ENCODE results near the gene C13orf42.

C13orf42 gene

DNA sequence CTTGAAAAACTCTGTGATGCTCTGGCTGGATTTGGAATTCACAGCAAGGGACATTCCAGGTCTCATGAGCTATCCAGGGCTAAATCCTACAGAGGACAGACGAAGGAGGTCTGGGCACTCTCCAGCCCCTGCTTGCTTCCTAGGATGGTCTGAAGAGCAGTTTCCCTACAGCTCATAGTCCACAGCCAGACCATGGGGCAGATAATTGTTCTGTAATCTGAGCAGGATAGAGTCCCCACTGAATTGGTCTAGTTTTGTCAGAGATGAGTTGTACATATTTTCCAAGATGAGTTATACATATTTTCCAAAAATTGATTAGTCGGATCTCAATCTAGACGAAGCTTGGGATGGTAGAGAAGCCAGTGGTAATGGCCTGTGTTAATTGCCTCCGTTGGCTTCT, 75.6 kb downstream of the C13orf42 start:
- Histone ChIP-seq H2BK120ac (ENCODE audit: low read depth, low read length) (no peak overlapping the region), H4K8ac (ENCODE audit: low read depth, low read length) (no peak overlapping the region), H2AK5ac (ENCODE audit: low read depth, low read length) (no peak overlapping the region), H4K91ac (ENCODE audit: low read depth, low read length, poor library complexity) (no peak overlapping the region), H2BK15ac (ENCODE audit: low read length) (no peak overlapping the region), H3K4me3 (ENCODE audit: low read length in 2 of 2) (no peak overlapping the region), H3K79me1 (ENCODE audit: low read depth, low read length) (no peaks in the 10 kb centered on the region), H3K4me1 (ENCODE audit: control insufficient read depth in 2 of 2, insufficient read depth in 1 of 2, low read depth in 1 of 2, low read length in 2 of 2) (peaks cover 0 to 2% of the 10 kb centered on the region in 2 donors), H3K36me3 (replicated peaks in 1 of 2; ENCODE audit: control insufficient read depth in 2 of 2, insufficient read depth in 2 of 2, low read length in 2 of 2) (no peaks in the 10 kb centered on the region), H3K27ac (replicated peaks; ENCODE audit: low read length) (no peak overlapping the region), H3K4me2 (ENCODE audit: insufficient read depth, low read length, poor library complexity, severe bottlenecking) (no peak overlapping the region), H3K4ac (ENCODE audit: low read length) (no peak overlapping the region), H3K27me3 (ENCODE audit: control insufficient read depth in 3 of 3, insufficient read depth in 3 of 3, low read depth in 1 of 3, low read length in 3 of 3) (peaks cover 0 to 11% (median 0%) of the 10 kb centered on the region in 3 experiments), H3K9ac (ENCODE audit: low read depth, low read length, poor library complexity) (no peak overlapping the region), H3K9me3 (replicated peaks in 1 of 2; ENCODE audit: control insufficient read depth in 2 of 2, insufficient read depth in 1 of 2, low read depth in 1 of 2, low read length in 2 of 2) (no peaks in the 10 kb centered on the region), H3K18ac (ENCODE audit: low read length) (no peak overlapping the region), H2BK5ac (ENCODE audit: low read length) (no peak overlapping the region), H3K14ac (ENCODE audit: low read length) (no peak overlapping the region), H2BK12ac (ENCODE audit: low read length) (no peak overlapping the region), H3K23ac (ENCODE audit: low read depth, low read length, poor library complexity) (no peak overlapping the region), H2AFZ (ENCODE audit: low read length) (no peak overlapping the region)
- DNase-seq (ENCODE audit: low spot score): no peak
- WGBS, 2 donors (ENCODE audit: extremely low coverage in 2 of 2, insufficient read length in 2 of 2, insufficient replicate concordance in 1 of 2): no CpG with 5 or more reads among the region's 4 CpGs

DNA sequence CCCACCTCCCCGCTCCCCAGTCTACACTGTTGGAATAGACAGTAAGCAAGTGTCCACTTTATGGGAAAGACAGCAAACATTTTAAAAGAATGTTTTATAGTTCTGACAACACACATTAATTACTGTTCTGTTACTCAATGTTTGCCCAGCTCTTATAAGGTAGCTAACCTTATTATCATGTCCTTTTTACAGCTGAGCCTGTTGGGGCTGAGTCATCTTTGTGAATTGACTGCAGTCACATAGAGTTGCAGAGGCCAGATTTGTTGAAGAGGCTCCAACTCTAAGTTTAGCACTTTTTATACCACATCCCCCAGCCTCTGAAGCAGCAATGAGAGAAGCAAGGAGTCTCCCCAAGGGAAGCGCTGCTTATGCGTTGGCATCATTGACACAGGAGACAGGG, 76.2 kb downstream of the C13orf42 start:
- no peak overlapping the region for H2BK12ac ChIP-seq (ENCODE audit: low read length)
- H3K9me3 ChIP-seq (replicated peaks in 1 of 2; ENCODE audit: control insufficient read depth in 2 of 2, insufficient read depth in 1 of 2, low read depth in 1 of 2, low read length in 2 of 2): no peaks in the 10 kb centered on the region
- H4K91ac ChIP-seq (ENCODE audit: low read depth, low read length, poor library complexity): no peak overlapping the region
- H3K9ac ChIP-seq (ENCODE audit: low read depth, low read length, poor library complexity): no peak overlapping the region
- no peak overlapping the region for H3K14ac ChIP-seq (ENCODE audit: low read length)
- H3K23ac ChIP-seq (ENCODE audit: low read depth, low read length, poor library complexity): no peak overlapping the region
- H4K8ac ChIP-seq (ENCODE audit: low read depth, low read length): no peak overlapping the region
- no peak overlapping the region for H2BK5ac ChIP-seq (ENCODE audit: low read length)
- DNase-seq (ENCODE audit: low spot score): no peak
- H3K4ac ChIP-seq (ENCODE audit: low read length): no peak overlapping the region
- H3K79me1 ChIP-seq (ENCODE audit: low read depth, low read length): no peaks in the 10 kb centered on the region
- no peak overlapping the region for H3K4me3 ChIP-seq (ENCODE audit: low read length in 2 of 2)
- H3K27me3 ChIP-seq (ENCODE audit: control insufficient read depth in 3 of 3, insufficient read depth in 3 of 3, low read depth in 1 of 3, low read length in 3 of 3): peaks cover 0 to 11% (median 0%) of the 10 kb centered on the region in 3 experiments
- WGBS, 2 donors (ENCODE audit: extremely low coverage in 2 of 2, insufficient read length in 2 of 2, insufficient replicate concordance in 1 of 2): no CpG with 5 or more reads among the region's 3 CpGs
- no peak overlapping the region for H2BK120ac ChIP-seq (ENCODE audit: low read depth, low read length)
- no peak overlapping the region for H2AFZ ChIP-seq (ENCODE audit: low read length)
- no peak overlapping the region for H3K18ac ChIP-seq (ENCODE audit: low read length)
- no peaks in the 10 kb centered on the region for H3K36me3 ChIP-seq (replicated peaks in 1 of 2; ENCODE audit: control insufficient read depth in 2 of 2, insufficient read depth in 2 of 2, low read length in 2 of 2)
- no peak overlapping the region for H2AK5ac ChIP-seq (ENCODE audit: low read depth, low read length)
- no peak overlapping the region for H3K4me2 ChIP-seq (ENCODE audit: insufficient read depth, low read length, poor library complexity, severe bottlenecking)
- no peak overlapping the region for H2BK15ac ChIP-seq (ENCODE audit: low read length)
- H3K4me1 ChIP-seq (ENCODE audit: control insufficient read depth in 2 of 2, insufficient read depth in 1 of 2, low read depth in 1 of 2, low read length in 2 of 2): peaks cover 0 to 2% of the 10 kb centered on the region in 2 donors
- H3K27ac ChIP-seq (replicated peaks; ENCODE audit: low read length): no peak overlapping the region

DNA sequence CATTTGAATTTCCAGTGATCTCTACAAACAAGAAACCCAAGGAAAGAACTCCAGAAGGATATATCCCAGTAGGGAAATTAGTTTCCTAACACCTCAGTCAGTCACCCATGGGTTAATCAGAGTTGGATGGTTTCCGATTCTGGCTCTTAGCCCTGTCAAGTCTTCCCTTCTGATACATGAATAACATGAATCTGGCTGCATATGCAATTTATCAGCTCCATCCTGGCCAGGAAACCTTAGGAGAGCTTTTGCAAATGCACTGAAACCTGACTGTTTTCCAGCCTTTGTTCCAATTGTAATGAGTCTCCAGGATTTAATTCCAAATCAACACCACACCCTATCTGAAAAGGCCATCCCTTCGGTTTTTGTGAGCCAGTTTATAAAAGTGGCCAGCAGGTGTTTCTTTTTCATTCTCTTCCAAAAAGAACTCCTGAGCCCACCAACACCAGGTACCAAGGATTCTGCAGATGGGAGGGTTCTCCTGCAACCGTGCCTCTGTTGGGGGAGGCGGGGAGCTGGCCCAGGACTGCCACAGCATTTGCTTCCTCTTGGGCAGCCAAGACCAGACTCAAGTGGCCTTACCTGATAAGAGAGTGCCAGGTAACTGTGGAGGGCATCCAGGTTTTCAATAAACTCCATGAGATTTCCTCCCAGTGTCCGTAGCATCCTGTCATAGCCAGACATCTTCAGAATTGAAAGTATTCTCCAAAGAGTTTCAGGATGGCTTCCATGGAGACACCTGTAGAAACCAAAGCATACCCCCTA, 77.5 kb downstream of the C13orf42 start:
- no CpG with 5 or more reads among the region's 5 CpGs for WGBS, 2 donors (ENCODE audit: extremely low coverage in 2 of 2, insufficient read length in 2 of 2, insufficient replicate concordance in 1 of 2)
- no peak for DNase-seq (ENCODE audit: low spot score)
- no peak overlapping the region for H3K4me2 ChIP-seq (ENCODE audit: insufficient read depth, low read length, poor library complexity, severe bottlenecking)
- no peak overlapping the region for H2AFZ ChIP-seq (ENCODE audit: low read length)
- peaks cover 0 to 11% (median 0%) of the 10 kb centered on the region in 3 experiments for H3K27me3 ChIP-seq (ENCODE audit: control insufficient read depth in 3 of 3, insufficient read depth in 3 of 3, low read depth in 1 of 3, low read length in 3 of 3)
- H3K4ac ChIP-seq (ENCODE audit: low read length): no peak overlapping the region
- H3K4me1 ChIP-seq (ENCODE audit: control insufficient read depth in 2 of 2, insufficient read depth in 1 of 2, low read depth in 1 of 2, low read length in 2 of 2): peaks cover 0 to 2% of the 10 kb centered on the region in 2 donors
- no peaks in the 10 kb centered on the region for H3K9me3 ChIP-seq (replicated peaks in 1 of 2; ENCODE audit: control insufficient read depth in 2 of 2, insufficient read depth in 1 of 2, low read depth in 1 of 2, low read length in 2 of 2)
- H2AK5ac ChIP-seq (ENCODE audit: low read depth, low read length): no peak overlapping the region
- no peaks in the 10 kb centered on the region for H3K79me1 ChIP-seq (ENCODE audit: low read depth, low read length)
- no peak overlapping the region for H3K14ac ChIP-seq (ENCODE audit: low read length)
- no peak overlapping the region for H3K23ac ChIP-seq (ENCODE audit: low read depth, low read length, poor library complexity)
- H2BK12ac ChIP-seq (ENCODE audit: low read length): no peak overlapping the region
- no peak overlapping the region for H3K18ac ChIP-seq (ENCODE audit: low read length)
- no peak overlapping the region for H3K9ac ChIP-seq (ENCODE audit: low read depth, low read length, poor library complexity)
- no peak overlapping the region for H3K27ac ChIP-seq (replicated peaks; ENCODE audit: low read length)
- H2BK5ac ChIP-seq (ENCODE audit: low read length): no peak overlapping the region
- H3K36me3 ChIP-seq (replicated peaks in 1 of 2; ENCODE audit: control insufficient read depth in 2 of 2, insufficient read depth in 2 of 2, low read length in 2 of 2): no peaks in the 10 kb centered on the region
- H2BK15ac ChIP-seq (ENCODE audit: low read length): no peak overlapping the region
- no peak overlapping the region for H3K4me3 ChIP-seq (ENCODE audit: low read length in 2 of 2)
- H4K8ac ChIP-seq (ENCODE audit: low read depth, low read length): no peak overlapping the region
- H4K91ac ChIP-seq (ENCODE audit: low read depth, low read length, poor library complexity): no peak overlapping the region
- H2BK120ac ChIP-seq (ENCODE audit: low read depth, low read length): no peak overlapping the region

DNA sequence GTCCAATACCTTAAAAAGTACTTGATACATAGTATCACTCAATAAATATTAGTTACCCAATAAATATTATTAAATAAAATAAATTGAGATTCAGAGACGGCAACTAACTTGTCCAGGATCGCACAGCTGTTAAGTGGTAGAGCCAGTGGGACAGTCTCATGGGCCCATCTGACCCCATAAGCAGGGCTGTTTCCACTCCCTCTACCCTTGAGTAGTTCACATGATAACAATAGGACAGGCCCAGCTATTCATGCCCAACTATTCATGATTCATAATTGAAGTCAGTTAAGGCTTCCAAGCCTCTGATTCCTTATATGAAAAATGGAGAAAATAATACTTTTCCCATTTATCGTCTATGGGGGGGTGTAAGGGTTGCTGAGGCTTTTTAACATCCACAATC, 78.2 kb downstream of the C13orf42 start:
- no peak overlapping the region for H3K14ac ChIP-seq (ENCODE audit: low read length)
- H4K8ac ChIP-seq (ENCODE audit: low read depth, low read length): no peak overlapping the region
- H3K9me3 ChIP-seq (replicated peaks in 1 of 2; ENCODE audit: control insufficient read depth in 2 of 2, insufficient read depth in 1 of 2, low read depth in 1 of 2, low read length in 2 of 2): no peaks in the 10 kb centered on the region
- no peak overlapping the region for H3K4ac ChIP-seq (ENCODE audit: low read length)
- no peak overlapping the region for H2BK12ac ChIP-seq (ENCODE audit: low read length)
- peaks cover 0 to 15% (median 0%) of the 10 kb centered on the region in 3 experiments for H3K27me3 ChIP-seq (ENCODE audit: control insufficient read depth in 3 of 3, insufficient read depth in 3 of 3, low read depth in 1 of 3, low read length in 3 of 3)
- no peak overlapping the region for H3K18ac ChIP-seq (ENCODE audit: low read length)
- no CpG with 5 or more reads among the region's 3 CpGs for WGBS, 2 donors (ENCODE audit: extremely low coverage in 2 of 2, insufficient read length in 2 of 2, insufficient replicate concordance in 1 of 2)
- no peak overlapping the region for H3K23ac ChIP-seq (ENCODE audit: low read depth, low read length, poor library complexity)
- no peak overlapping the region for H3K27ac ChIP-seq (replicated peaks; ENCODE audit: low read length)
- no peak overlapping the region for H2BK5ac ChIP-seq (ENCODE audit: low read length)
- peaks cover 0 to 2% of the 10 kb centered on the region in 2 donors for H3K4me1 ChIP-seq (ENCODE audit: control insufficient read depth in 2 of 2, insufficient read depth in 1 of 2, low read depth in 1 of 2, low read length in 2 of 2)
- no peaks in the 10 kb centered on the region for H3K36me3 ChIP-seq (replicated peaks in 1 of 2; ENCODE audit: control insufficient read depth in 2 of 2, insufficient read depth in 2 of 2, low read length in 2 of 2)
- no peak overlapping the region for H2AK5ac ChIP-seq (ENCODE audit: low read depth, low read length)
- DNase-seq (ENCODE audit: low spot score): no peak
- H2BK120ac ChIP-seq (ENCODE audit: low read depth, low read length): no peak overlapping the region
- no peak overlapping the region for H2AFZ ChIP-seq (ENCODE audit: low read length)
- H3K4me2 ChIP-seq (ENCODE audit: insufficient read depth, low read length, poor library complexity, severe bottlenecking): no peak overlapping the region
- no peak overlapping the region for H3K4me3 ChIP-seq (ENCODE audit: low read length in 2 of 2)
- H3K79me1 ChIP-seq (ENCODE audit: low read depth, low read length): no peaks in the 10 kb centered on the region
- no peak overlapping the region for H2BK15ac ChIP-seq (ENCODE audit: low read length)
- no peak overlapping the region for H4K91ac ChIP-seq (ENCODE audit: low read depth, low read length, poor library complexity)
- H3K9ac ChIP-seq (ENCODE audit: low read depth, low read length, poor library complexity): no peak overlapping the region
